ENCODE data around the gene ZNF467. TPM values are rescaled to one million over a fixed set of nuclear protein-coding genes. Genes with fewer than 3 reads are reported as not detected.

The ZNF467 gene
- polyA plus RNA-seq, 2 donors, result 2.6 to 2.9 TPM

- peaks cover 7 to 30% of the 10 kb centered on the region in 2 donors for H3K36me3 ChIP-seq (ENCODE audit: control insufficient read depth in 2 of 2, insufficient read depth in 2 of 2, low read length in 1 of 2)
- H3K27me3 ChIP-seq (ENCODE audit: control insufficient read depth in 1 of 2, insufficient read depth in 2 of 2, low read length in 2 of 2), result no peaks in the 10 kb centered on the region
- H3K9me3 ChIP-seq (ENCODE audit: control insufficient read depth in 2 of 2, insufficient read depth in 1 of 2, low read depth in 1 of 2, low read length in 1 of 2), result no peaks in the 10 kb centered on the region
- 77 to 84% methylated on average over 10 of the region's 10 CpGs for WGBS, 2 donors
- H3K4me1 ChIP-seq (ENCODE audit: control insufficient read depth in 2 of 2, insufficient read depth in 2 of 2, low read length in 1 of 2), result peaks cover 0 to 13% of the 10 kb centered on the region in 2 donors
- no peak overlapping the region for H3K4me3 ChIP-seq (ENCODE audit: low read depth in 1 of 2, low read length in 2 of 2)
- H3K27ac ChIP-seq (ENCODE audit: low read depth in 2 of 2, low read length in 1 of 2), result no peak overlapping the region
Observed at GRCh38 chr7:149732111-149732561, 41.3 kb downstream of the ZNF467 start.

- Histone ChIP-seq H3K27ac (ENCODE audit: low read depth in 2 of 2, low read length in 1 of 2) (no peak overlapping the region), H3K9me3 (ENCODE audit: control insufficient read depth in 2 of 2, insufficient read depth in 1 of 2, low read depth in 1 of 2, low read length in 1 of 2) (no peaks in the 10 kb centered on the region), H3K36me3 (ENCODE audit: control insufficient read depth in 2 of 2, insufficient read depth in 2 of 2, low read length in 1 of 2) (peaks cover 7 to 30% of the 10 kb centered on the region in 2 donors), H3K4me1 (ENCODE audit: control insufficient read depth in 2 of 2, insufficient read depth in 2 of 2, low read length in 1 of 2) (peaks cover 0 to 13% of the 10 kb centered on the region in 2 donors), H3K27me3 (ENCODE audit: control insufficient read depth in 1 of 2, insufficient read depth in 2 of 2, low read length in 2 of 2) (no peaks in the 10 kb centered on the region), H3K4me3 (ENCODE audit: low read depth in 1 of 2, low read length in 2 of 2) (no peak overlapping the region)
- WGBS, 2 donors, result 92 to 93% methylated on average over 14 of the region's 14 CpGs
Observed at GRCh38 chr7:149731207-149731955, 42.0 kb downstream of the ZNF467 start.

DNA sequence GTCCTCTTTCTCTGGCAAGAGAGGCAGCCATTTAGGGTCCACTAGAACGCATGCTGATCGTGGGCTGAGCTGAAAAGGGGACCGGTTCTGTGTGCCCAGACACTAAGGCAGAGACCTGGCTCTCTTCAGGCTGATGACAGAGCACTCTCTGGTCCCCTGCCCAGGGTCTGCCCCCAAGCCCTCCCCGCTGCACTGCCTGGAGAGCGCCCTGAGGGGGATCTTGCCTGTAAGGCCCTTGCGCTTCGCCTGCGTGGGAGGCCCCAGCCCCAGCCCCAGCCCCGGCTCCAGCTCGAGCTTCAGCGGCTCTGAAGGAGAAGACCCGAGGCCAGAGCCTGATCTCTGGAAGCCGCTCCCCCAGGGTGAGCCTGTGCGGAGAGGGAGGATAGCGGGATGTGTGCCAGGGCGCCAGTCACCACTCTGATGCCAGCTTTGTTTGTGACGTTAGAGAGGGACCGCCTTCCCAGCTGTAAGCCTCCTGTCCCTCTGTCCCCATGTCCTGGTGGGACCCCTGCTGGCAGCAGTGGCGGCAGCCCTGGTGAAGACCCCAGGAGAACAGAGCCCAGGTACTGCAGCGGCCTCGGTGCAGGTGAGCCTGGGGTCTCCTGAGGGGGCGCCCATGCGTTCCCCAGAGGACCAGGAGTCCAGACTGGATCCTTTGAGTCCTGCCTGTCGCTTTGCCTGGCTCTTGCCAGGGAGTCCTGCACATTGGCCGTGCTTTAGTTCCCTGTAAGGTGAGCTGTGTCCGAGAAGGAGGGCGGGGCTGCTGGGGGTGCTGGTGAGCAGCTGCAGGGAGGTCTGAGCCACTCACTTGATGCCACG, 43.2 kb downstream of the ZNF467 start:
- WGBS, 2 donors, result 93 to 94% methylated on average over 26 to 28 of the region's 28 CpGs
- H3K27me3 ChIP-seq (ENCODE audit: control insufficient read depth in 1 of 2, insufficient read depth in 2 of 2, low read length in 2 of 2), result no peaks in the 10 kb centered on the region
- peaks cover 7 to 35% of the 10 kb centered on the region in 2 donors for H3K36me3 ChIP-seq (ENCODE audit: control insufficient read depth in 2 of 2, insufficient read depth in 2 of 2, low read length in 1 of 2)

GRCh38 chr7:149729586-149729982, 43.8 kb downstream of the ZNF467 start:
- peaks cover 7 to 39% of the 10 kb centered on the region in 2 donors for H3K36me3 ChIP-seq (ENCODE audit: control insufficient read depth in 2 of 2, insufficient read depth in 2 of 2, low read length in 1 of 2)
- no peaks in the 10 kb centered on the region for H3K27me3 ChIP-seq (ENCODE audit: control insufficient read depth in 1 of 2, insufficient read depth in 2 of 2, low read length in 2 of 2)
- WGBS, 2 donors, result 78 to 81% methylated on average over 5 of the region's 5 CpGs
- H3K4me3 ChIP-seq (ENCODE audit: low read depth in 1 of 2, low read length in 2 of 2), result no peak overlapping the region
- H3K27ac ChIP-seq (ENCODE audit: low read depth in 2 of 2, low read length in 1 of 2), result no peak overlapping the region
- peaks cover 0 to 7% of the 10 kb centered on the region in 2 donors for H3K4me1 ChIP-seq (ENCODE audit: control insufficient read depth in 2 of 2, insufficient read depth in 2 of 2, low read length in 1 of 2)
- no peaks in the 10 kb centered on the region for H3K9me3 ChIP-seq (ENCODE audit: control insufficient read depth in 2 of 2, insufficient read depth in 1 of 2, low read depth in 1 of 2, low read length in 1 of 2)

More for the DNA sequence above, 43.2 kb downstream of the ZNF467 start:
- no peak overlapping the region for H3K27ac ChIP-seq (ENCODE audit: low read depth in 2 of 2, low read length in 1 of 2)
- H3K4me3 ChIP-seq (ENCODE audit: low read depth in 1 of 2, low read length in 2 of 2), result no peak overlapping the region
- H3K9me3 ChIP-seq (ENCODE audit: control insufficient read depth in 2 of 2, insufficient read depth in 1 of 2, low read depth in 1 of 2, low read length in 1 of 2), result no peaks in the 10 kb centered on the region
- H3K4me1 ChIP-seq (ENCODE audit: control insufficient read depth in 2 of 2, insufficient read depth in 2 of 2, low read length in 1 of 2), result peaks cover 0 to 10% of the 10 kb centered on the region in 2 donors

DNA sequence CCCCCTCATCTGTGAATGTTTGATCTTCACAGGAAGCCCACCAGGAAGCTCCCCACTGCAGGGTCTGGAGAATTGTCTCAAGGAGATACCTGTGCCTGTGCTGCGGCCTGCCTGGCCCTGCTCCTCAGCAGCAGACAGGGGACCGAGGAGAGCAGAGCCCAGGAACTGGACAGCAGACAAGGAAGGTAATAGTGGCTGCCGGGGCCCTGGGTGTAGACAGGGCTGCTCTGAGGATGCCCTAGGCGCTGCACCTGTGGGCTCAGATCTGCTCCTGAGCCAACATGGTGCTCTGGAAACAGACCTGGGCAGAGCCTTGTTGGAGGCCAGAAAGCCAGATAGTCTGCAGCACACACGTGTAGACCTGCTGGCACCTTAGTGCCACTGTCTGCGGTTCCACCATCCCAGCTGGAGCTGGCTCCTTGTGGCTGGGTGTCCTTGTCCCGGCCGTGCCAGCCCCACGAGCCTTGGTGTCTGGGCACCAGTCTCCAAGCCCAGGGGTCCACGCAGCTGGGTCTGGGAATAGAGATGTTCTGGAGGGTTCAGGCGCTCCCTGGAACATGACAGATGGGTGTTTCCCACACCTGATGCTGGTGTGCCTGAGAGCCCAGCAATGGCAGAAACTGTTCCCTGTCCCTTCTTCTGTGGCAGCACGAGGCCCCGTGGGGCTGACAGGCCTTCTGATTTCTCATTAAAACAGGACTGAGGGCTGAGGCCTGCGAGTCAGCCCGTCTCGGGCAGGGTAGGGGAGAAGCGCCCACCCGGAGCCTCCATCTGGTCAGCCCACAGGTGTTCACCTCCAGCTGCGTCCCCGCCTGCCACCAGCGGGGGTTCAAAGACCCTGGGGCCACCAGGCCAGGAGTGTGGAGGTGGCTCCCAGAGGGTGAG, 44.7 kb downstream of the ZNF467 start:
- no peak overlapping the region for H3K4me3 ChIP-seq (ENCODE audit: low read depth in 1 of 2, low read length in 2 of 2)
- 91 to 93% methylated on average over 21 of the region's 21 CpGs for WGBS, 2 donors
- peaks cover 14 to 39% of the 10 kb centered on the region in 2 donors for H3K36me3 ChIP-seq (ENCODE audit: control insufficient read depth in 2 of 2, insufficient read depth in 2 of 2, low read length in 1 of 2)
- peaks cover 0 to 2% of the 10 kb centered on the region in 2 donors for H3K4me1 ChIP-seq (ENCODE audit: control insufficient read depth in 2 of 2, insufficient read depth in 2 of 2, low read length in 1 of 2)
- H3K27ac ChIP-seq (ENCODE audit: low read depth in 2 of 2, low read length in 1 of 2), result no peak overlapping the region
- H3K27me3 ChIP-seq (ENCODE audit: control insufficient read depth in 1 of 2, insufficient read depth in 2 of 2, low read length in 2 of 2), result no peaks in the 10 kb centered on the region
- no peaks in the 10 kb centered on the region for H3K9me3 ChIP-seq (ENCODE audit: control insufficient read depth in 2 of 2, insufficient read depth in 1 of 2, low read depth in 1 of 2, low read length in 1 of 2)

DNA sequence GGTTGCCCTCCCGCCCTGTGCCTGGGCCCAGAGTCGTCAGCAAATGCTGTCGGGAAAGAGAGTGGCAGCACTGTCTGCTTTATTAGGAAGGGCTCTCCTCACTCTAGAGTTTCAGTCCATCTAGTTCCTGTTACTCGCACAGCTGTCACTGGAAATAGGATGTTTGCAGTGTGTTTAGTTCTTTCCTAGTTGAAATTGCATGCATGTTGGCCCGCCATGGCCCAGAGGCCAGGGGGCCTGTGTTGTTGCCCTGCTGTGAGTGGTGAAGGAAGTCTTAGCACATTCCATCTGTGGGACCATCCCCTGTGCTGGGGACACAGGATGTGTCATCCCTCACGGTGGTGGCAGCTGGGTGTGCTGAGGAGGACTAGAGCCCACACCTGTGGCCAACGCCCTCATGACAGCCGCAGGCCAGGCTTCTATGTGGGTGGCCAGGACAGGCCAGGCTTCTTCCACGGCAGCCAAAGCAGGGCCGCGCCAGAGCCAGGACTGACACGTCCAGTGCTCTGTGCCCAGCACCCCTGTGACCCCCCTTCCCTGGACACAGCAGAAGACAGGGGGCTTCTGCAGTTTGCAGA, 45.4 kb downstream of the ZNF467 start:
- no peak overlapping the region for H3K4me3 ChIP-seq (ENCODE audit: low read depth in 1 of 2, low read length in 2 of 2)
- H3K36me3 ChIP-seq (ENCODE audit: control insufficient read depth in 2 of 2, insufficient read depth in 2 of 2, low read length in 1 of 2), result peaks cover 11 to 36% of the 10 kb centered on the region in 2 donors
- WGBS, 2 donors, result 76 to 81% methylated on average over 12 of the region's 12 CpGs
- no peaks in the 10 kb centered on the region for H3K9me3 ChIP-seq (ENCODE audit: control insufficient read depth in 2 of 2, insufficient read depth in 1 of 2, low read depth in 1 of 2, low read length in 1 of 2)
- H3K4me1 ChIP-seq (ENCODE audit: control insufficient read depth in 2 of 2, insufficient read depth in 2 of 2, low read length in 1 of 2), result peaks cover 0 to 2% of the 10 kb centered on the region in 2 donors
- peak overlapping the region in 1 of 2 donors; percentile 29 for H3K27ac ChIP-seq (ENCODE audit: low read depth in 2 of 2, low read length in 1 of 2)
- H3K27me3 ChIP-seq (ENCODE audit: control insufficient read depth in 1 of 2, insufficient read depth in 2 of 2, low read length in 2 of 2), result no peaks in the 10 kb centered on the region

DNA sequence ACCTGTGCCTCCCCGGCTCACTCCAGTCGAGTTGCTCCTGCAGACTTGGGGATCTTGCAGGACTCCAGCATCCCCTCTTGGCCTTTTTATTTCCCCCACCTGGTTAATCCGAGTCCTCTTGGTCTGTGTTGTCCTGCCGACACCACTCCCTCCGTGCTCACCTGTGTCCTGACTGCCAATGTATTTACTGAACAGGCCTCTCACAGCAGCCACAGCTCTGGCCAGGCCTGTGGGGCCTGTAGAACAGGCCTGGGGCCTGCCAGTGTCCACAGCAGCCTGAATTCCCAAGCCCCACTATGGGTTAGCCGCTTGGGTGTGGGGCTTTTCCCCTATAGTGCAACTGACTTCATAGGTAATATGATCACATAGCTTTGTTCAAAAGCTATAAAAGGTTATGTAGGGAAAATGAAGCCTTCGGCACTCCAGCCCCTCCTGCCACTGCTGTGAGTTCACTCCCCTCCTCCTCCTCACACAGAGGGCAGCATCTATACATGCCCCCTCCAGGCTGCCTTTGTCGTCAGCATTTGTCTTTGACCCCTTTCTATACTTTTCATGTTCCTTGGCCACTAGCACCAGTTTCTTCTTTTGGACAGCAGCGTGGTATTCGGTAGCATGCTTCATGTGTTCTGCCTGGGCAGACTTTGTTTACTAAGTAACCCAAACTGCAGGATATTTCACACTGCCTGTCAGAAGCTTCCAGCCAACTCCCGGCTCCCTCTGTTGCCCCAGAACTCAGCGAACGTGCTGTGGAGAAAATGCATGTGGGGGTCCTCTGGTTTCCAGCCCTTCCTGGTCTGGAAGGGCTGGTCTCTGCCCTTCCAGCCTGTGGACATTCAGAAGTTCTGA, 46.1 kb downstream of the ZNF467 start:
- Histone ChIP-seq H3K27ac (ENCODE audit: low read depth in 2 of 2, low read length in 1 of 2) (peak overlapping the region in 1 of 2 donors; percentile 13), H3K9me3 (ENCODE audit: control insufficient read depth in 2 of 2, insufficient read depth in 1 of 2, low read depth in 1 of 2, low read length in 1 of 2) (no peaks in the 10 kb centered on the region), H3K4me1 (ENCODE audit: control insufficient read depth in 2 of 2, insufficient read depth in 2 of 2, low read length in 1 of 2) (no peaks in the 10 kb centered on the region), H3K27me3 (ENCODE audit: control insufficient read depth in 1 of 2, insufficient read depth in 2 of 2, low read length in 2 of 2) (no peaks in the 10 kb centered on the region), H3K36me3 (ENCODE audit: control insufficient read depth in 2 of 2, insufficient read depth in 2 of 2, low read length in 1 of 2) (peaks cover 16 to 40% of the 10 kb centered on the region in 2 donors), H3K4me3 (ENCODE audit: low read depth in 1 of 2, low read length in 2 of 2) (no peak overlapping the region)
- 78 to 79% methylated on average over 13 of the region's 13 CpGs for WGBS, 2 donors

DNA sequence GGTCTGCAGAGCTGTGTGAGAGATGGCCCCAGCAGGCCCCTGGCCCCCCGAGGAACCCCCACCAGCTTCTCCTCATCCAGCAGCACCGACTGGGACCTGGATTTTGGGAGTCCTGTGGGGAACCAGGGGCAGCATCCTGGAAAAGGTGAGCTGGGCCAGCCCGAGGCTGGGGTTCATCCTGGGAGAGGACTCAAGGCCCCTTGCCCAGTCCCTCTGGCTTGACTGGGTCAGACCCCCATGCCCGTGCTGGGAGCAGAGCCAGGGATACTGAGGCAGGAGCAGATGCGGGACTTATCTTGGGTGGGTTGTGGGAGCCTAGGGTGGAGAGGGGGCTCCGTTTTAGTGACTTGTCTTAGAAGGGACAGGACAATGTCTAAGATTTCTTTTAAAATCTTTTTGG, 47.5 kb downstream of the ZNF467 start:
- Histone ChIP-seq H3K4me1 (ENCODE audit: control insufficient read depth in 2 of 2, insufficient read depth in 2 of 2, low read length in 1 of 2) (no peaks in the 10 kb centered on the region), H3K27ac (ENCODE audit: low read depth in 2 of 2, low read length in 1 of 2) (no peak overlapping the region), H3K36me3 (ENCODE audit: control insufficient read depth in 2 of 2, insufficient read depth in 2 of 2, low read length in 1 of 2) (peaks cover 26 to 48% of the 10 kb centered on the region in 2 donors), H3K27me3 (ENCODE audit: control insufficient read depth in 1 of 2, insufficient read depth in 2 of 2, low read length in 2 of 2) (no peaks in the 10 kb centered on the region), H3K4me3 (ENCODE audit: low read depth in 1 of 2, low read length in 2 of 2) (no peak overlapping the region), H3K9me3 (ENCODE audit: control insufficient read depth in 2 of 2, insufficient read depth in 1 of 2, low read depth in 1 of 2, low read length in 1 of 2) (no peaks in the 10 kb centered on the region)
- 80 to 84% methylated on average over 6 of the region's 6 CpGs for WGBS, 2 donors

All from esophagus (tissue), 2 donors.